Bone marrow (tissue), 2 donors: ENCODE measurements around the gene LAS1L.
"Not testable (repeated sequence)": the region's sequence is repeated elsewhere in the genome, so short reads cannot be mapped to it uniquely, and the experiment has no call there.

Experiments
- DNase-seq, 2 donors: peaks; one replicate each; lab custom pipeline; 2025; lab: John Stamatoyannopoulos, UW

LAS1L gene

GRCh38 chrX:65517923-65518322, 16.7 kb downstream of the LAS1L start:
- DNase-seq = no peak

- no peak for DNase-seq
Measured at GRCh38 chrX:65516756-65517155, 17.8 kb downstream of the LAS1L start.

- DNase-seq = no peak
Measured at GRCh38 chrX:65513610-65514009, 21.0 kb downstream of the LAS1L start.

- DNase-seq = no peak
Measured at GRCh38 chrX:65509400-65509799, 25.2 kb downstream of the LAS1L start.

- no peak for DNase-seq
Measured at GRCh38 chrX:65508851-65509250, 25.7 kb downstream of the LAS1L start.

GRCh38 chrX:65502618-65503017, 32.0 kb downstream of the LAS1L start:
- DNase-seq = no peak

GRCh38 chrX:65493431-65493830, 41.2 kb downstream of the LAS1L start:
- DNase-seq = no peak

- no peak for DNase-seq
Measured at GRCh38 chrX:65491620-65492019, 43.0 kb downstream of the LAS1L start.

GRCh38 chrX:65488495-65488894, 46.1 kb downstream of the LAS1L start:
- DNase-seq = no peak

- no peak for DNase-seq
Measured at GRCh38 chrX:65480960-65481359, 53.6 kb downstream of the LAS1L start.

- not testable (repeated sequence) for DNase-seq
Measured at GRCh38 chrX:65479102-65479501, 55.5 kb downstream of the LAS1L start.

GRCh38 chrX:65476564-65476963, 58.0 kb downstream of the LAS1L start:
- no peak for DNase-seq

- no peak for DNase-seq
Measured at GRCh38 chrX:65463550-65463949, 71.0 kb downstream of the LAS1L start.
